ENCODE results near the gene GGA1. TPM values are rescaled to one million over a fixed set of nuclear protein-coding genes. Genes with fewer than 3 reads are reported as not detected.

The GGA1 gene
- total RNA-seq, 1 donor from 2014 or later = 32.0 TPM

DNA sequence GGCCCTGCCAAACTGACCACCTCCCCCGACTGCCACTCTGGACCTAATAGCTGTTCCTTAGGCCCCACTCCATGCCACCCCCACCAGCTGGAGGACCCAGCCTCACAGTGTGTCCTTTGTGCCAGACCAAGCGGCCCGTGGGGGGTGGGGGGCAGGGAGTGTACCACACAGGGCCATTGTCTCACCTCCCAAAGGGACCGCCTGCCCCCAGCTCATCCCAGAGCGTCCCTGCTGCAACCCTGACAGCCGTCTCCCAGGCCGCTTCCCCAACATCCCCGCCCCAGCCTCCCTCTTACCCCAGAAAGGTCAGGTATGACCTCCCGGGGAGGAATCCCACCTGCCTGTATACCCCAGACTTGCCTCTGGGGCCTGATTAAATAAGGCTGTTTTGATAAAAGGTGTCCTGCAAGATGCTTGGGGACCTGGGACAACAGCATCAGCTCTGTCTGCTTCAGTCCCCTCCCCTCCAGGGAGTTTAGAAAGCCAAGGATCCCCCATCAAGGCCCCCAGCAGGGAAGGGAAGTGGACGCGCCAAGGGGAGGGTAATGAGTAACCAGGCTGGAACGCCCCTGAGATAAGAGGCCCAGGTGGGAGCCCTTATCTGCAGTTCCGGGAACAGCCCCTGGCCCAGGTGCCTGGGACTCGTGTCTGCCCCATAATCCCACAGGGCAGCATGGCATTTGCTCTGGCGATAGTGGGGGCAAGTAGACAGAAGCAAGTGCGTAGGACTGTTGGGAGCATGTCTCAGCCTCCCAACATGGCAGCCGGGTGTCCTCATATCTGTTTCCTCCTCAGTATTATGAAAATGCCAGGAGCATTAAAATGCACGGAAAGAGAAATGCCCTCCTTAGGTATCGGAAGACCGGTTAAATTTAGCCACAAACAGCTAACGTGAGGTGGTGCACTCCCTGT is 39.4 kb upstream of the GGA1 start:
- TF ChIP-seq, protein P1, sequence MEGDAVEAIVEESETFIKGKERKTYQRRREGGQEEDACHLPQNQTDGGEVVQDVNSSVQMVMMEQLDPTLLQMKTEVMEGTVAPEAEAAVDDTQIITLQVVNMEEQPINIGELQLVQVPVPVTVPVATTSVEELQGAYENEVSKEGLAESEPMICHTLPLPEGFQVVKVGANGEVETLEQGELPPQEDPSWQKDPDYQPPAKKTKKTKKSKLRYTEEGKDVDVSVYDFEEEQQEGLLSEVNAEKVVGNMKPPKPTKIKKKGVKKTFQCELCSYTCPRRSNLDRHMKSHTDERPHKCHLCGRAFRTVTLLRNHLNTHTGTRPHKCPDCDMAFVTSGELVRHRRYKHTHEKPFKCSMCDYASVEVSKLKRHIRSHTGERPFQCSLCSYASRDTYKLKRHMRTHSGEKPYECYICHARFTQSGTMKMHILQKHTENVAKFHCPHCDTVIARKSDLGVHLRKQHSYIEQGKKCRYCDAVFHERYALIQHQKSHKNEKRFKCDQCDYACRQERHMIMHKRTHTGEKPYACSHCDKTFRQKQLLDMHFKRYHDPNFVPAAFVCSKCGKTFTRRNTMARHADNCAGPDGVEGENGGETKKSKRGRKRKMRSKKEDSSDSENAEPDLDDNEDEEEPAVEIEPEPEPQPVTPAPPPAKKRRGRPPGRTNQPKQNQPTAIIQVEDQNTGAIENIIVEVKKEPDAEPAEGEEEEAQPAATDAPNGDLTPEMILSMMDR (IDR thresholded peaks at IDR 0.05) = no peak
- no peak for DNase-seq (ENCODE audit: low spot score)
- Mint-ChIP-seq H3K36me3 (ENCODE audit: low read depth) (peaks cover 20% of the 10 kb centered on the region), H3K4me1 (ENCODE audit: low read depth) (peaks cover 50% of the 10 kb centered on the region), H3K4me3 (ENCODE audit: unreplicated experiment) (no peak overlapping the region), H3K9me3 (ENCODE audit: low read depth) (no peaks in the 10 kb centered on the region), H3K27me3 (ENCODE audit: low read depth) (no peaks in the 10 kb centered on the region), H3K27ac (ENCODE audit: unreplicated experiment) (peak overlapping the region; percentile 58)

DNA sequence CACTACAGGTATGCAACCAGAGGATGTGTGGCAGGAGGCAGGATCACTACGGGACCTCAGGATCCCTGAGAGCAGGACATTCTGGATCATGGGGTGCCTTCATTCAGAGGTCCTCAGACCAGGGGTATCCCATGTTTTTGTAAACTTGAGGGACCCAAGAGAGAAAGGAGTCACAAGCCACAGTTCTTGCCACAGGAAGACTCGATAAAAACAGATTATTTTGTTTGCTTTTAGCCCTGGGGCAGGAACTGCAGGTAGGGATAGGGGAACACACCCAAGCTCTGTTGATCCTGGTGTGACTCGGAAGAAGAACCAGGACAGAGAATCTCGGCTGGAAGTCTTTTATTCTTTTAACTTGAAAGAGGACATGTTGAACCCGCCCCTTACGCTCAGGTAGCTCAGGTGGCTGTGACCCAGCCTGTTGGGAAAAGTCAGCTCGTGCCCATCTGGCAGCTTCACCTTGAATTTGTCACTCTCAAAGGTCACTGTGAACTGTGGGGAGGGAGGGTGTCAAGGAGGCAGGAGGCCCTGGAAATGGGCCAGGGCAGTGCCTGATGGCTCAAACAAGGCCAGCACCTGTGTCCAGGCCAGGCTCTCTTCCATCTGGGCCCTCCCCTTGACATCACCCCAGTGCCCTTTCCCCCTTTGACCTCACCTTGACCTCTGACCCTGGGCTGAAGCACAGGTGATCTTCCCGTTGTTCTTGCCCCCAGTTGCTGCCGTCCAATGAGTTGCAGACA is 38.5 kb upstream of the GGA1 start:
- Mint-ChIP-seq H3K27me3 (ENCODE audit: low read depth) (no peaks in the 10 kb centered on the region), H3K27ac (ENCODE audit: unreplicated experiment) (peak overlapping the region; percentile 41), H3K36me3 (ENCODE audit: low read depth) (peaks cover 20% of the 10 kb centered on the region), H3K4me3 (ENCODE audit: unreplicated experiment) (no peak overlapping the region), H3K9me3 (ENCODE audit: low read depth) (no peaks in the 10 kb centered on the region), H3K4me1 (ENCODE audit: low read depth) (peaks cover 45% of the 10 kb centered on the region)
- DNase-seq (ENCODE audit: low spot score) = no peak
- TF ChIP-seq, protein P1 (IDR thresholded peaks at IDR 0.05) = no peak

DNA sequence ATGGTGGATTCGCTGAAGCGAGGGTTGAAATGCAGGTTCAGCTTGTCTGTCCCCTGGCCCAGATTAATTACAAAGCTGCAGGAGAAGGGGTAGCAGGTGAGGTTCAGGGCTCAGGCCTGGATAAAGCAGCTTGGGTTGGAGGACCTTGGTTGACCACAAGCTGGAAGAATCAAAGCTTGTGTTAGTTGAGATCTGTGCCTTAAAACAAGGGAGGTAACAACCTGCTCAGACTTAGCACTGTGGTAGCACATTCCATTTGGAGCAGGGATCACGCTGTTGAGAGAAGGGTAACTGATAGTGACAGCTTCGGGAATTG is 38.0 kb upstream of the GGA1 start:
- no peak for DNase-seq (ENCODE audit: low spot score)
- Mint-ChIP-seq H3K36me3 (ENCODE audit: low read depth) (peaks cover 20% of the 10 kb centered on the region), H3K4me1 (ENCODE audit: low read depth) (peaks cover 39% of the 10 kb centered on the region), H3K9me3 (ENCODE audit: low read depth) (no peaks in the 10 kb centered on the region), H3K27ac (ENCODE audit: unreplicated experiment) (peak overlapping the region; percentile 41), H3K27me3 (ENCODE audit: low read depth) (no peaks in the 10 kb centered on the region), H3K4me3 (ENCODE audit: unreplicated experiment) (no peak overlapping the region)
- TF ChIP-seq, protein P1 (IDR thresholded peaks at IDR 0.05) = no peak

DNA sequence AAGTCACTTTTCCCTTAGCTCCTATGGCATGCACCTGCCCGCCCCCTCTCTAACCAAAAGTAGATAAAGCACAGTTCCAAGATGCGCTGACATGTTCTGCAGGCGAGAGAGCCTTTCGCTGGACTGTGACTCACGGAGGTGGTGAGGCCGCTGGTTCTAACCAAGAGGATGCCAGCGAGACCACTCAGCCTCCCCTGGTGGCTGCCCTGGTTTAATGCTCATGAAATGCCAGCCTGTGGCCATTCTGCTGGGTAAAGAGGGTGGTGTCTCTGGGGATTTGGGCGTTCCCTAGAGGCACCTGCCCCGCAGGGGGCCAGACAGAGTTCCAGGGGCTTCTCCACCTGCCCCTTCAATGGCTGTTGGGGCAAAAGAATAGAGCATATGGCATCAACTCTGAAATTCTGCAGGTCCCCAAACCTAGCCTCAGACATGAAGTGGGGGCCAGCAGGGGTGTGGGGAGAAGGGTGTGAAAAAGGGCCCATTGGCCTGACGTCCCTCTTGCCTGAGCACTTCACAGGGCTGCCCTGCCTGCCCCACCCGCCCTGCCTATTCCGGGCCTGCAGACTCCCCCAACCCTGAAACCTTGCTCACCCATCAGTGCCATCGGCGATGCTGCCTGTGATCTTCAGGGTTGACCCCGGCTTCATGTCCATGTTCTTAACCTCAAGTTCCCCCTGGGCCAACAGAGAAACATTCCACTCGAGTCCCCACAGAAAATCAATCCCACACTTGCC is 37.2 kb upstream of the GGA1 start:
- DNase-seq (ENCODE audit: low spot score) = no peak
- no peak overlapping the region for H3K4me3 Mint-ChIP-seq (ENCODE audit: unreplicated experiment)
- peaks cover 18% of the 10 kb centered on the region for H3K36me3 Mint-ChIP-seq (ENCODE audit: low read depth)
- no peak overlapping the region for H3K27ac Mint-ChIP-seq (ENCODE audit: unreplicated experiment)
- peaks cover 35% of the 10 kb centered on the region for H3K4me1 Mint-ChIP-seq (ENCODE audit: low read depth)
- TF ChIP-seq, protein P1 (IDR thresholded peaks at IDR 0.05) = peak; percentile 49
- H3K9me3 Mint-ChIP-seq (ENCODE audit: low read depth) = no peaks in the 10 kb centered on the region
- no peaks in the 10 kb centered on the region for H3K27me3 Mint-ChIP-seq (ENCODE audit: low read depth)

DNA sequence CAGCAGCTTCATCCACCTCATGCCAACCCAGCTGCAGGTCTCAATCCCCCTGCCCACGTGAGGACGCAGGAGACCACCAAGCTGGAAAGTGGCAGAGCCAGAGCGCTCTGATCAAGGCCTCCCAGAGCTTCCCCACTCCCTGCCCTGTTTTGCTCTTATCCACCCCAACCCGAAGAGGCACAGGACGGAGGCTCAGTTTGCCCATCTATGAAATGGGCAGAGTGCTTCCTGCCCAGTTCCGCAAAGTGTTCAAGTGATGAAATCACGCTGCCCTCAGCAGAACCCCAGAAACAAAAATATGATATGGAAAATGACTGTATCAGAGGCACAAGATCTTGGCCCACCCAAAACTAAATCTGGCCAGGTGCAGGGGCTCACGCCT is 36.7 kb upstream of the GGA1 start:
- TF ChIP-seq, protein P1 (IDR thresholded peaks at IDR 0.05) = no peak
- peaks cover 17% of the 10 kb centered on the region for H3K36me3 Mint-ChIP-seq (ENCODE audit: low read depth)
- no peak for DNase-seq (ENCODE audit: low spot score)
- peaks cover 31% of the 10 kb centered on the region for H3K4me1 Mint-ChIP-seq (ENCODE audit: low read depth)
- H3K4me3 Mint-ChIP-seq (ENCODE audit: unreplicated experiment) = no peak overlapping the region
- H3K9me3 Mint-ChIP-seq (ENCODE audit: low read depth) = no peaks in the 10 kb centered on the region
- H3K27ac Mint-ChIP-seq (ENCODE audit: unreplicated experiment) = no peak overlapping the region
- H3K27me3 Mint-ChIP-seq (ENCODE audit: low read depth) = no peaks in the 10 kb centered on the region

Data from chondrocyte (in vitro differentiated cells).